ENCODE data around the gene CD1E. TPM values are rescaled to one million over a fixed set of nuclear protein-coding genes. Genes with fewer than 3 reads are reported as not detected.

CD1E gene
- total RNA-seq, 2 experiments from 2014 or later = not detected

- ATAC-seq = no peak
- H3K9me3 Mint-ChIP-seq = no peaks in the 10 kb centered on the region
- H3K4me1 Mint-ChIP-seq (ENCODE audit: low read depth) = no peaks in the 10 kb centered on the region
- H3K27me3 Mint-ChIP-seq = peaks cover 20% of the 10 kb centered on the region
- ChIA-PET POLR2A (no interaction called here), CTCF (interaction anchor here (1.3 kb wide), 1 partner anchor 150 kb away, joined by 3 read pairs; no protein-coding TSS in a partner anchor)
- no peak for DNase-seq
- H3K36me3 Mint-ChIP-seq (ENCODE audit: low read depth) = no peaks in the 10 kb centered on the region
- TF ChIP-seq CTCF (IDR thresholded peaks at IDR 0.05) = no peak
- intact Hi-C loops (cut with micrococcal nuclease) = no loop called here
- no peak overlapping the region for H3K27ac Mint-ChIP-seq
- no peak overlapping the region for H3K4me3 Mint-ChIP-seq
Measured at GRCh38 chr1:158354255-158354654, 561 bp downstream of the CD1E start.

DNA sequence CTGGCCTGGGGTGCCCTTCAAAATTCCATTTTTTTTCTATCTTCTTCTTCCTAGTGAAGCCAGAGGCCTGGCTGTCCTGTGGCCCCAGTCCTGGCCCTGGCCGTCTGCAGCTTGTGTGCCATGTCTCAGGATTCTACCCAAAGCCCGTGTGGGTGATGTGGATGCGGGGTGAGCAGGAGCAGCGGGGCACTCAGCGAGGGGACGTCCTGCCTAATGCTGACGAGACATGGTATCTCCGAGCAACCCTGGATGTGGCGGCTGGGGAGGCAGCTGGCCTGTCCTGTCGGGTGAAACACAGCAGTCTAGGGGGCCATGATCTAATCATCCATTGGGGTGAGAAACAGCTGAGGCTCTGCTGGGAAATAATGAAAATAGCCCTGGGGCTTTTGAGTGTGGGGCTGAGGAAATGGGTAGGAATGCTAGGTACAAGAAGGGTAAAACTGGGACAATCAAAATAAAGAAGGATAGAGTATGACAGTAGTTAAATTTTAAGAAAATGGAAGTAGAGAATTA, 2.1 kb downstream of the CD1E start:
- ChIA-PET CTCF (no interaction called here), POLR2A (no interaction called here)
- no peak for TF ChIP-seq CTCF (IDR thresholded peaks at IDR 0.05)
- Mint-ChIP-seq H3K27ac (no peak overlapping the region), H3K36me3 (ENCODE audit: low read depth) (no peaks in the 10 kb centered on the region), H3K27me3 (peaks cover 22% of the 10 kb centered on the region), H3K9me3 (no peaks in the 10 kb centered on the region), H3K4me1 (ENCODE audit: low read depth) (no peaks in the 10 kb centered on the region), H3K4me3 (no peak overlapping the region)
- no peak for ATAC-seq
- intact Hi-C loops (cut with micrococcal nuclease) = no loop called here
- DNase-seq = no peak

DNA sequence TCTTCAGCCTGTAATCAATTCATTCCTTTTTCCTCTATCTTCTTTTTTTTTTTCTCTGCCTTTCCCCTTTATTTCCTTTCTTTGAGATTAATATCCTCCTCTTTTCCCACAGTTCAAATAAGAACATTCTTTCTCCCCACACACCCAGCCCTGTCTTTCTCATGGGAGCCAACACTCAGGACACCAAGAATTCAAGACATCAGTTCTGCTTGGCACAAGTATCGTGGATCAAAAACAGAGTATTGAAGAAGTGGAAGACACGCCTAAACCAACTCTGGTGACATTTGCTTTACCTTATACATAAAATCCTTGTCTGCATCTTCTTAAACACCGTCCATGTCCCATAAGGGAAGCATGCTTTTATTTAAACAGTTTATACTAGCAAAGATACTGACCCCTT, 2.9 kb downstream of the CD1E start:
- TF ChIP-seq CTCF (IDR thresholded peaks at IDR 0.05) = no peak
- Mint-ChIP-seq H3K27me3 (peaks cover 22% of the 10 kb centered on the region), H3K4me1 (ENCODE audit: low read depth) (no peaks in the 10 kb centered on the region), H3K4me3 (no peak overlapping the region), H3K9me3 (no peaks in the 10 kb centered on the region), H3K36me3 (ENCODE audit: low read depth) (no peaks in the 10 kb centered on the region), H3K27ac (no peak overlapping the region)
- CTCF ChIA-PET = no interaction called here
- DNase-seq (no peak), ATAC-seq (no peak)
- intact Hi-C loops (cut with micrococcal nuclease) = no loop called here
- POLR2A ChIA-PET = no interaction called here

GRCh38 chr1:158357441-158357840, 3.7 kb downstream of the CD1E start:
- ChIA-PET CTCF (no interaction called here), POLR2A (no interaction called here)
- Mint-ChIP-seq H3K4me1 (ENCODE audit: low read depth) (no peaks in the 10 kb centered on the region), H3K27ac (no peak overlapping the region), H3K36me3 (ENCODE audit: low read depth) (no peaks in the 10 kb centered on the region), H3K4me3 (no peak overlapping the region), H3K9me3 (no peaks in the 10 kb centered on the region), H3K27me3 (peaks cover 22% of the 10 kb centered on the region)
- intact Hi-C loops (cut with micrococcal nuclease) = no loop called here
- no peak for DNase-seq
- ATAC-seq = no peak
- no peak for TF ChIP-seq CTCF (IDR thresholded peaks at IDR 0.05)

DNA sequence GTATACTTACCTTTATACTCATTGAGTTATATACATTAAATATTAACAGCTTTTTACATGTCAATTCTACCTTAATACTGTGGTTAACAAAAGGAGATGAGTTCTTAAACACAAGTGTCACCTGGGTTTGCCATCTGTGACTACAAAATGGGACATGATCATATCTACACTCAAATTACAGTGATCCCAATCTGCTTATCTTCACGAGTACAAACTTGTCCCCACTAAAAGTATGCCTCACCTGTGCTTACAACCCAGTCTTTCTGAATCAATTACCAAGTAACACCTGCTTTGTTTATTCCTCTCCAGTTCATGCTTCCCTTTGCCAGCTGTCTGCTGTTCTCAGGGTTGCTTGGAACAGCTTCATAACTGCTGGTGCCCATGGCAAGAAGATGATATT, 8.8 kb downstream of the CD1E start:
- TF ChIP-seq CTCF (IDR thresholded peaks at IDR 0.05) = no peak
- H3K9me3 Mint-ChIP-seq = no peaks in the 10 kb centered on the region

More for the DNA sequence above, 8.8 kb downstream of the CD1E start:
- intact Hi-C loops (cut with micrococcal nuclease) = no loop called here
- DNase-seq = no peak
- Mint-ChIP-seq H3K27ac (no peak overlapping the region), H3K4me3 (no peak overlapping the region), H3K4me1 (ENCODE audit: low read depth) (no peaks in the 10 kb centered on the region), H3K27me3 (peaks cover 12% of the 10 kb centered on the region), H3K36me3 (ENCODE audit: low read depth) (no peaks in the 10 kb centered on the region)
- ChIA-PET POLR2A (no interaction called here), CTCF (no interaction called here)
- ATAC-seq = no peak
